HepG2 (cell line): ENCODE results near the gene RREB1. TPM values are rescaled to one million over a fixed set of nuclear protein-coding genes. Genes with fewer than 3 reads are reported as not detected.

Experiments
- ESRRA ChIP-seq: sonication (generic); formaldehyde crosslinking; IDR thresholded peaks from 2 replicates; pipeline ENCODE4 v1.5.1; 2020; ENCODE audit warnings: mild to moderate bottlenecking, low read depth, missing genetic modification reagents
- MIER2 ChIP-seq: IDR thresholded peaks from 2 replicates; pipeline ENCODE4 v1.6.1; 2016; ENCODE audit warnings: missing biosample characterization, missing genetic modification reagents
- NR2F2 ChIP-seq: IDR thresholded peaks from 2 replicates; pipeline ENCODE4 v1.6.1; 2012; ENCODE audit warnings: low read depth, inconsistent platforms, borderline replicate concordance
- PRDM10 ChIP-seq: sonication (generic); formaldehyde crosslinking; IDR thresholded peaks from 2 replicates; pipeline ENCODE4 v1.4.0; 2020; ENCODE audit warnings: low read depth, missing genetic modification reagents
- REXO4 ChIP-seq: sonication (generic); formaldehyde crosslinking; IDR thresholded peaks from 2 replicates; pipeline ENCODE4 v1.8.0; 2022; ENCODE audit warnings: missing genetic modification reagents, mild to moderate bottlenecking, borderline replicate concordance
- SRSF4 ChIP-seq: fragments of 200-400 bp; formaldehyde crosslinking; IDR thresholded peaks from one replicate; pipeline ENCODE4 v1.6.1; 2018; ENCODE audit warnings: mild to moderate bottlenecking, low read depth, low read length, moderate library complexity; ENCODE audit not compliant: poor library complexity, severe bottlenecking
- TAF1 ChIP-seq: sonication (generic); formaldehyde crosslinking; IDR thresholded peaks from 2 replicates; pipeline ENCODE4 v1.4.0; 2020; ENCODE audit warnings: missing genetic modification reagents
- ZMAT5 ChIP-seq: sonication (generic); formaldehyde crosslinking; IDR thresholded peaks from 2 replicates; pipeline ENCODE4 v1.5.0; 2020; ENCODE audit warnings: mild to moderate bottlenecking, low read depth, missing genetic modification reagents, borderline replicate concordance
- ZNF687 ChIP-seq: sonication (generic); formaldehyde crosslinking; IDR thresholded peaks from 2 replicates; pipeline ENCODE4 v1.5.1; 2020; ENCODE audit warnings: mild to moderate bottlenecking, missing genetic modification reagents, moderate library complexity
- ZNF691 ChIP-seq: sonication (generic); formaldehyde crosslinking; IDR thresholded peaks from 2 replicates; pipeline ENCODE4 v1.4.0; 2020; ENCODE audit warnings: missing genetic modification reagents, low read depth, mild to moderate bottlenecking, borderline replicate concordance
- ZNF777 ChIP-seq: sonication (generic); formaldehyde crosslinking; IDR thresholded peaks from 2 replicates; pipeline ENCODE4 v1.4.0; 2020; ENCODE audit warnings: missing genetic modification reagents
- polyA plus RNA-seq, 8 experiments: library from polyadenylated mRNA; depleted of rRNA in 3 of 8; stranded (reverse) in 7 of 8; unstranded in 1 of 8; fragments of >200 nt; fragmentation: Illumina TruSeq in 4 of 8; extraction: Trizol in 4 of 8; gene quantifications; 2 replicates each; pipeline versions ENCODE4 v1.2.1 to v1.2.3, GENCODE V29; 2011 to 2016; ENCODE audit warnings: low read depth in 4 of 8, missing spikeins in 1 of 8, mixed read lengths in 1 of 8; ENCODE audit not compliant: insufficient read depth in 1 of 8
- total RNA-seq, 5 experiments: library from RNA; depleted of rRNA; stranded (reverse); fragments of >200 nt; fragmentation: Illumina TruSeq; extraction: Trizol; gene quantifications; 2 replicates each; pipeline ENCODE4 v1.2.3, GENCODE V29; 2016; ENCODE audit warnings: low read depth in 1 of 5
- TF ChIP-seq, protein P1 (sequence below): sonication (generic); formaldehyde crosslinking; conservative IDR thresholded peaks from 2 replicates; pipeline ENCODE4 v1.8.0; 2022; ENCODE audit warnings: low read depth, missing genetic modification reagents
- TF ChIP-seq, protein P2 (sequence below): sonication (generic); formaldehyde crosslinking; conservative IDR thresholded peaks from 2 replicates; pipeline ENCODE4 v1.4.0; 2020; ENCODE audit warnings: missing genetic modification reagents
- TF ChIP-seq, protein P3 (sequence below): sonication (generic); formaldehyde crosslinking; IDR thresholded peaks from 2 replicates; pipeline ENCODE4 v1.4.0; 2020; ENCODE audit warnings: missing genetic modification reagents

Gene RREB1
- total and polyA plus RNA-seq, 2 of the 13 experiments (the other 11 are each of a cell fraction or from before 2014, with no cell fraction given) = 6.1 to 23.2 TPM

DNA sequence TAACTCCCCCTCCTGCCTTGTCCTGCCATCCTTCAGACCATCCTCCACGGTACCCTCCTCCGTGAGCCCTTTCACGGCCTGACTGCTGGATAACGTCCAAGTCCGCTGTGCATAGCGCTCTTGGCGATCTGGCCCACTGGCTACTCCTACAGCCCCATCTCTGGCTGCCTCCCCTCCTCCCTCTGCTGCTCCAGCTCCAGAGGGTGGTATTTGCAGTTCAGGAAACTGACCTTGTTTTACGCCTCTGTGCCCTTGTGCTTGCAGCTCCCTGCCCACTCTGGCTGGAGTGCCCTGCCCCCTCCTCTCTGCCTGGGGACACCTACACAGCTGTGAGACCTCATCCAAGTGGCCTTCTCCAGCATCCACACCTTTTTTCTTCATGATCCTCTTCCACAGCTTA lies 6.5 kb upstream of the RREB1 start (continued):
- TF ChIP-seq, protein P1, sequence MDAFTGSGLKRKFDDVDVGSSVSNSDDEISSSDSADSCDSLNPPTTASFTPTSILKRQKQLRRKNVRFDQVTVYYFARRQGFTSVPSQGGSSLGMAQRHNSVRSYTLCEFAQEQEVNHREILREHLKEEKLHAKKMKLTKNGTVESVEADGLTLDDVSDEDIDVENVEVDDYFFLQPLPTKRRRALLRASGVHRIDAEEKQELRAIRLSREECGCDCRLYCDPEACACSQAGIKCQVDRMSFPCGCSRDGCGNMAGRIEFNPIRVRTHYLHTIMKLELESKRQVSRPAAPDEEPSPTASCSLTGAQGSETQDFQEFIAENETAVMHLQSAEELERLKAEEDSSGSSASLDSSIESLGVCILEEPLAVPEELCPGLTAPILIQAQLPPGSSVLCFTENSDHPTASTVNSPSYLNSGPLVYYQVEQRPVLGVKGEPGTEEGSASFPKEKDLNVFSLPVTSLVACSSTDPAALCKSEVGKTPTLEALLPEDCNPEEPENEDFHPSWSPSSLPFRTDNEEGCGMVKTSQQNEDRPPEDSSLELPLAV = no peak
- TF ChIP-seq ZNF687 (peak; percentile 77), ZNF691 (peak; percentile 80; the same call in 1 of the 2 replicates), ZMAT5 (CRISPR knock-in tag) (no peak), NR2F2 (no peak), REXO4 (CRISPR knock-in tag) (no peak), TAF1 (CRISPR knock-in tag) (no peak), ESRRA (peak; percentile 93), SRSF4 (no peak), ZNF777 (CRISPR knock-in tag) (no peak), PRDM10 (no peak), MIER2 (no peak)
- TF ChIP-seq, protein P2, sequence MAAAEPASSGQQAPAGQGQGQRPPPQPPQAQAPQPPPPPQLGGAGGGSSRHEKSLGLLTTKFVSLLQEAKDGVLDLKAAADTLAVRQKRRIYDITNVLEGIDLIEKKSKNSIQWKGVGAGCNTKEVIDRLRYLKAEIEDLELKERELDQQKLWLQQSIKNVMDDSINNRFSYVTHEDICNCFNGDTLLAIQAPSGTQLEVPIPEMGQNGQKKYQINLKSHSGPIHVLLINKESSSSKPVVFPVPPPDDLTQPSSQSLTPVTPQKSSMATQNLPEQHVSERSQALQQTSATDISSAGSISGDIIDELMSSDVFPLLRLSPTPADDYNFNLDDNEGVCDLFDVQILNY (CRISPR knock-in tag) = no peak
- TF ChIP-seq, protein P3, sequence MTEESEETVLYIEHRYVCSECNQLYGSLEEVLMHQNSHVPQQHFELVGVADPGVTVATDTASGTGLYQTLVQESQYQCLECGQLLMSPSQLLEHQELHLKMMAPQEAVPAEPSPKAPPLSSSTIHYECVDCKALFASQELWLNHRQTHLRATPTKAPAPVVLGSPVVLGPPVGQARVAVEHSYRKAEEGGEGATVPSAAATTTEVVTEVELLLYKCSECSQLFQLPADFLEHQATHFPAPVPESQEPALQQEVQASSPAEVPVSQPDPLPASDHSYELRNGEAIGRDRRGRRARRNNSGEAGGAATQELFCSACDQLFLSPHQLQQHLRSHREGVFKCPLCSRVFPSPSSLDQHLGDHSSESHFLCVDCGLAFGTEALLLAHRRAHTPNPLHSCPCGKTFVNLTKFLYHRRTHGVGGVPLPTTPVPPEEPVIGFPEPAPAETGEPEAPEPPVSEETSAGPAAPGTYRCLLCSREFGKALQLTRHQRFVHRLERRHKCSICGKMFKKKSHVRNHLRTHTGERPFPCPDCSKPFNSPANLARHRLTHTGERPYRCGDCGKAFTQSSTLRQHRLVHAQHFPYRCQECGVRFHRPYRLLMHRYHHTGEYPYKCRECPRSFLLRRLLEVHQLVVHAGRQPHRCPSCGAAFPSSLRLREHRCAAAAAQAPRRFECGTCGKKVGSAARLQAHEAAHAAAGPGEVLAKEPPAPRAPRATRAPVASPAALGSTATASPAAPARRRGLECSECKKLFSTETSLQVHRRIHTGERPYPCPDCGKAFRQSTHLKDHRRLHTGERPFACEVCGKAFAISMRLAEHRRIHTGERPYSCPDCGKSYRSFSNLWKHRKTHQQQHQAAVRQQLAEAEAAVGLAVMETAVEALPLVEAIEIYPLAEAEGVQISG (CRISPR knock-in tag) = peak; percentile 30; the same call in 1 of the 2 replicates
